Activated CD4-positive, alpha-beta T cell treated with anti-CD3 and anti-CD28 coated beads, Interleukin-2, Interleukin-6, amounts not matched to agents 100 ng/mL and 50 ng/mL, durations not matched to agents 16 hours and 8 hours (primary cell): Measurements from ENCODE around the gene ATXN7L2.

Source experiments
- DNase-seq: peaks from one replicate; pipeline ENCODE4 v3.0.0-alpha.2; 2020

ATXN7L2 gene

GRCh38 chr1:109499661-109500536, 16.2 kb downstream of the ATXN7L2 start:
- peak; percentile 53 for DNase-seq

GRCh38 chr1:109500941-109501381, 17.3 kb downstream of the ATXN7L2 start:
- DNase-seq: no peak

- no peak for DNase-seq
These were observed 18.1 kb downstream of the ATXN7L2 start for GRCh38 chr1:109501644-109502363.

GRCh38 chr1:109502364-109502851, 18.7 kb downstream of the ATXN7L2 start:
- DNase-seq: no peak

- no peak for DNase-seq
These were observed 20.2 kb downstream of the ATXN7L2 start for GRCh38 chr1:109503935-109504334.

GRCh38 chr1:109504974-109505373, 21.3 kb downstream of the ATXN7L2 start:
- no peak for DNase-seq

- DNase-seq: no peak
These were observed 24.5 kb downstream of the ATXN7L2 start for GRCh38 chr1:109508001-109508872.

- no peak for DNase-seq
These were observed 25.1 kb downstream of the ATXN7L2 start for GRCh38 chr1:109508873-109509175.

GRCh38 chr1:109509176-109510134, 25.8 kb downstream of the ATXN7L2 start, which contains the start of gene AMIGO1:
Gene AMIGO1 (minus strand): TSS chr1:109509727. CDS start chr1:109508912, 815 bp downstream.
- DNase-seq: peak; percentile 56

GRCh38 chr1:109513110-109513710, 29.5 kb downstream of the ATXN7L2 start:
- no peak for DNase-seq

GRCh38 chr1:109514846-109515245, 31.1 kb downstream of the ATXN7L2 start:
- DNase-seq: no peak

- no peak for DNase-seq
These were observed 33.2 kb downstream of the ATXN7L2 start for GRCh38 chr1:109516872-109517271.

- DNase-seq: no peak
These were observed 33.6 kb downstream of the ATXN7L2 start for GRCh38 chr1:109517337-109517736.

GRCh38 chr1:109521002-109521951, 37.6 kb downstream of the ATXN7L2 start:
- DNase-seq: no peak

GRCh38 chr1:109522026-109522425, 38.3 kb downstream of the ATXN7L2 start:
- no peak for DNase-seq

- DNase-seq: no peak
These were observed 40.0 kb downstream of the ATXN7L2 start for GRCh38 chr1:109523706-109524105.

- DNase-seq: no peak
These were observed 43.5 kb downstream of the ATXN7L2 start for GRCh38 chr1:109527098-109527811.

GRCh38 chr1:109527846-109528695, 44.4 kb downstream of the ATXN7L2 start:
- no peak for DNase-seq
